Caki2 (cell line): ENCODE measurements around the gene FGF5. TPM values are rescaled to one million over a fixed set of nuclear protein-coding genes. Genes with fewer than 3 reads are reported as not detected.

ENCODE experiments used
- DNase-seq: peaks from one replicate; pipeline ENCODE4 v3.0.0-alpha.2; 2015; ENCODE audit warnings: low read depth
- in situ Hi-C: cut with HindIII; loops from 2 replicates; pipeline ENCODE4 v1.10.0; 2016; ENCODE audit warnings: low sequenced_read_pairs, low pct_unique_long_range_greater_than_20kb, mixed read lengths
- total RNA-seq: library from RNA; depleted of rRNA; stranded (reverse); fragments of >200 nt; shearing (Covaris generic); gene quantifications from 2 replicates; pipeline ENCODE4 v1.2.3, GENCODE V29; 2014; ENCODE audit warnings: low replicate concordance

Gene FGF5
- total RNA-seq, 1 experiment from 2014 or later, result not detected

- no peak for DNase-seq
- in situ Hi-C loops, result no loop called here
Measured at GRCh38 chr4:80249144-80249543, 17.3 kb upstream of the FGF5 start.

- in situ Hi-C loops, result no loop called here
- DNase-seq, result no peak
Measured at GRCh38 chr4:80252427-80252826, 14.0 kb upstream of the FGF5 start.

- no peak for DNase-seq
- in situ Hi-C loops, result no loop called here
Measured at GRCh38 chr4:80252953-80253352, 13.5 kb upstream of the FGF5 start.

- in situ Hi-C loops, result no loop called here
- DNase-seq, result no peak
Measured at GRCh38 chr4:80253510-80253909, 13.0 kb upstream of the FGF5 start.

GRCh38 chr4:80254114-80254513 lies 12.3 kb upstream of the FGF5 start:
- DNase-seq, result no peak
- in situ Hi-C loops, result no loop called here

- no peak for DNase-seq
- in situ Hi-C loops, result no loop called here
Measured at GRCh38 chr4:80255329-80256095, 11.0 kb upstream of the FGF5 start.

- no peak for DNase-seq
- in situ Hi-C loops, result no loop called here
Measured at GRCh38 chr4:80257851-80258250, 8.6 kb upstream of the FGF5 start.

- in situ Hi-C loops, result no loop called here
- no peak for DNase-seq
Measured at GRCh38 chr4:80259012-80259411, 7.5 kb upstream of the FGF5 start.

- no peak for DNase-seq
- in situ Hi-C loops, result no loop called here
Measured at GRCh38 chr4:80259817-80260216, 6.6 kb upstream of the FGF5 start.

- DNase-seq, result no peak
- in situ Hi-C loops, result no loop called here
Measured at GRCh38 chr4:80261989-80262600, 4.4 kb upstream of the FGF5 start.

- no peak for DNase-seq
- in situ Hi-C loops, result no loop called here
Measured at GRCh38 chr4:80263541-80264351, 2.7 kb upstream of the FGF5 start.

- in situ Hi-C loops, result no loop called here
- no peak for DNase-seq
Measured at GRCh38 chr4:80264352-80264647, 2.2 kb upstream of the FGF5 start.

GRCh38 chr4:80264825-80265224 lies 1.6 kb upstream of the FGF5 start:
- DNase-seq, result no peak
- in situ Hi-C loops, result no loop called here

GRCh38 chr4:80265571-80266252 lies 752 bp upstream of the FGF5 start:
- in situ Hi-C loops, result no loop called here
- peak; percentile 37 for DNase-seq

GRCh38 chr4:80266902-80267380 lies 477 bp downstream of the FGF5 start:
- no peak for DNase-seq
- in situ Hi-C loops, result no loop called here

- in situ Hi-C loops, result no loop called here
- no peak for DNase-seq
Measured at GRCh38 chr4:80268081-80268823, 1.8 kb downstream of the FGF5 start.

- in situ Hi-C loops, result no loop called here
- DNase-seq, result no peak
Measured at GRCh38 chr4:80268936-80269335, 2.5 kb downstream of the FGF5 start.

- no peak for DNase-seq
- in situ Hi-C loops, result no loop called here
Measured at GRCh38 chr4:80270321-80270720, 3.9 kb downstream of the FGF5 start.
